Embryonic facial prominence (tissue), 1 donor: ENCODE results near the gene ANKRD44.

ENCODE experiments used
- DNase-seq: peaks from one replicate; pipeline ENCODE4 v3.0.0-alpha.2; 2016; ENCODE audit errors: extremely low spot score

ANKRD44 gene

DNA sequence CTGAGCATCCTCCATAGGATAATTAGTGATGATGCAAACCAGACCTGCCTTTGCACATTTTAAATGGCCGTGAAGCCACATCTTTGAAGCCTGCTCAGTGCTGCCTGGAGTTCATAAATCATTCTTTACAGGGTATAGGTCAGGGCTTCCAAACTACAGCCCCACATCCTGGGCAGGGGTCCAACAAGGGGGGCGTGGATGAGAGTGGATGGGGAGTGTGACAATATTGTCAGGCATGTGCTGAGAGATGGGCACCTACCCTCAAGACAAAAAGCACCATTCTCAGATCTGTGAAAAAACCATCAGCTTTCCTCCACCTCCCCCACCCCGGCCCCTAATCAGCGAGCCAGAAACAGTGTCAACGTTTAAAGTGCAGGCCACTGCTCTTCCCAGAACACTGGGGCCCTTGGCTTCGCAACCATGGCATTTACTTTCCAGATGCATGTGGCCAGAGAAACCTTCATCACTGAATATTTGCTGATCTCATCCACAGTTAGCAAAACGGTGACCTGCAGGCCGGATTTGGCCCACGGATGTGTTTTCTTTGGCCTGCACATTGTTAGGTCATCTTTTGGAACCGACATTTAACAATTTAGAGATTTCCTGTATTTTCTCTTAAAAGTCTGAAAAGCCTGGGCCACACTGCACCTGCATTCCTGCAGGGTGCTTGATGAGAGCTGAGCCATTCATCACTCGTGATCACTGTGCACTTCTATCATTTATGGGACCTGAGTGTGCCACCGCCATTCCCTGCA lies 130.7 kb downstream of the ANKRD44 start:
- no peak for DNase-seq

DNA sequence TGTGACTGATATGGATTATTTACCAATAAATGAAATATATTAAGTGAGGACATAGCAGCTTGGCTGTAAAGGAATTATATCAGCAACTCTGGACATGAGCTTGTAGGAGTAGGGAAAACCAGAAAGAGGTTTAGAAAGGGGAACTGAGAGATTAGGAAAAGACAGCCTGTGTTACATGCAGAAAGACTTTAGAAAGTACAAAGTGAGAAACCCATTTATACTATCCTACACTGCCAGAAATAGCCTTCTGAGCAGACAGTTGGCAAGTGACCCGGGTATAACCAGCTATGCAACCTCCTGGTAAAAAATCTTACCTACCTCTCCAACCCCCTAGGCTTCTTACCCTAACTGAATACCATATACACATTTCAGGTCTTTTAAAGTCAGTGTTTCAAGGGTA lies 134.1 kb downstream of the ANKRD44 start:
- DNase-seq = no peak

DNA sequence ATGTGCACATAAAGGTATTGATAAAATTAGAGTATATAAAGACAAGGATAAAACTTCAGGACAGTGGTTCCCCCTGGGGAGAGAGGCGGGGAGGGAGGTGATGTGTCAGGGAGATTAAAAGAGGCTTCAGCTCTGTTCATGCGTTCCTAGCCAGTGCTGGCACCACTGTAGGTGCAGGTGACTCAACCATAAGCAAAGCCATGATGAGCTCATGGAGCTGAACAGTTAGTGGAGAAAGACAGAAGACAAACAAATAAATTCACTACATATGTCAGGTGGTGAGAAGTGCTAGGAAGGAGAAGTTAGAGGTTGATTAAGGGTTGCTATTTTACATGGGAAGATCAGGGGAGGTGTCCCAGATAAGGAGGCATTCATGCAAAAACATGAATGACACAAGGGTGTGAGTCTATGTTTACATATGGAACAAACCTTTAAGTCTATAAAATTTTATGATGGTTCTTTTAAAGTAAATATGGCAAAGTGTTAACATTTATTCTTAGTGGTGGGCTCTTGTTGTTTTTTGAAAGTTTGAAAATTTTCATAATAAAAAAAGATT lies 136.0 kb downstream of the ANKRD44 start:
- no peak for DNase-seq

DNA sequence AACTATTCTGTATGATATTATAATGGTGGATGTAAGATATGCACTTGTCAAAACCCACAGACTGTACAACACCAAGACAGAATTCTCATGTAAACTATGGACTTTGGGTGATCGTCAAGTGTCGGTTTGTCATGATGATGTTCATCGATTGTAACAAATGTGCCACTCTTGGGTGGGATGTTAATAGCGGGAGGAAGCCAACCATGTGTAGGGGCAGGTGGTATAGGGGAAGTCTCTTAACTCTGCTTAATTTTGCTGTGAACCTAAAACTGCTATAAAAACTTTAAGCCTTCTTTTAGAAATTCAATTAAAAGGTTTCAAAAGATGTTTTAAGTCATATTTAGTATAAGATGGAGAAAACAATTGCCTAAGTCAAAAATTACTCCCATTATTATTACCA lies 139.0 kb downstream of the ANKRD44 start:
- DNase-seq = no peak

DNA sequence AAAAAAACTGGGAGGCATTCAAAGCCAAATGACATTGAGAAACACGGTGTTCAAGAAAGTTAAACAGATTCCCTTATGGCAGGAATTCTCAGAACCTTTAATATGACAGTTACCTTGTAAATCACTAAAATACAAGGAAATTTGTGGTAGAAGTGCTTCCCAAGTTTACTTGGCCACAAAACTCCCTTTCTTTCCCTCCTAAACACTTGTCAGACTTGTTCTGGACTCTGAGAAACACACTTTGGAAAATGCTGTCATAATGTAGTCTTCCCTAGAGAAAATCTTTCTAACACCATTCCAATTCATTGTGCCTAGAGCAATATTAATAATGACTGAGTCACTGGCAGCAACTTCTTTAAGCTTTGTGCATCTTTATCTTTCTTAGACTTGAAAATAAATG lies 140.4 kb downstream of the ANKRD44 start:
- DNase-seq = no peak

DNA sequence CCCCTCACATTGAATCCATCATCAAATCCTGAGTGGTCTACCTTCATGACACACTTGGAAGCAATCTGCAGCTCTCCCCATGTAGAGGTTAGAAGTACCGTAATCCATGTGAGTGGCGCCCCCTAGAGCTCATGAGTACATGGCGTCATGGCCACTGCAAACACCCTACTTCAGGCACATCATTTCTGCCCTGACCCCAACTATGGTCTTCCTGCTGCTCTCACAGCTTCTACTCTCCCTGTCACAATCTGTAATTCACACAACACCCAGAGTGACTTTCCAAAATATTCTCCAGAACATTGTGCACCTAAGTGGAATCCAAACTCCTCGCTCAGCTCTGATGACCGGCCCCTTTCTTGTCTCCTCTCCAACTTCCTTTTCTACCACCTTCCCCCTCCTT lies 141.9 kb downstream of the ANKRD44 start:
- DNase-seq = no peak

DNA sequence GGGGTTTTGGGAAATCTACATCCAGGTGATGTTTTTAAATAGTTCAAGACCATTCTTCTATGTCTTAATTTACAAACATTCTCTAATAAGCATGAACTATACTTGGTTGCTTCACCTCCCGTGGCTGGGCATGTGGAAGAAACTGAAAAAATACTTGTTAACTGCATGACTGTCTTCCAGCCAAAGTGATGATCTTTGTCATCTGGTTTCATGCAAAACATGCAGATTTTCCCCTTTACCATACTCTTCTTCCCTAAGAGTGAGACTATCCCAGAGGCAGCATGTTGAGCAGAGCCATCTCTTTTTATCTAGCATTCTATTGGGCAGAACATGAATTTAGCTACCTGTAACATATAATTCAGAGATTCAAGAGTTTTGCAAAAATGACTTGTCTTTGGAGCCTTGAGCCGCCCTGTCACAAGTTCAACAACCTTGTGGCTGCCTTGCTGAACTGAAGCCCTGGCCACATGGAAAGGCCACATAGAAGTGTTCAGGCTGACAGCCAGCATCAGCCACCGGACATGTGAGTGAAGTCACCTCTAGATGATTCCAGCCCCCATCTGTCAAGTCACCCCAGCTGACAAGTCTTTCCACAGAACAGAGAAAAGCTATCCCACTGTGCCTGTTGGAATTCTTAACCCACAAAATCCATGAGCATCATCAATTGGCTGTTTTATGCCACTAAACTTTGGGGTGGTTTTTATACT lies 142.8 kb downstream of the ANKRD44 start:
- DNase-seq = no peak

DNA sequence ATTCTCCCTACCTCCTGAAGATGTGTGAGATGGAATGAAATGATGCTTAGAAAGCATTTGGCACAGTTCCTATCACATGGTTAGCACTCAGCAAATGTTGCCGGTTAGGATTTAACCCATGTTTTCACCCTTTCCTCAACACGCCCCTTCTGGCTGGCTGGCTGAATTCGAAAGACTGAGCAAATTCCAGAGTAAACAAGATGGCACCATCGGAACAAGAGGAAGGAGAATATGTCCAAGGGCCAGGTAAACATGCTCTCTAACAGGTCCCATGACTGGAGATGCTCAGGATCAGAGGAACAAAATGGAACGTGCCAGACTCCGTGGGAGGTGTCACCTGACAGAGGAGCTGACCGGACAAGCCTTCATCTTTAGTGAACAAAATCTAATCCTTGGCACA lies 145.6 kb downstream of the ANKRD44 start:
- no peak for DNase-seq

DNA sequence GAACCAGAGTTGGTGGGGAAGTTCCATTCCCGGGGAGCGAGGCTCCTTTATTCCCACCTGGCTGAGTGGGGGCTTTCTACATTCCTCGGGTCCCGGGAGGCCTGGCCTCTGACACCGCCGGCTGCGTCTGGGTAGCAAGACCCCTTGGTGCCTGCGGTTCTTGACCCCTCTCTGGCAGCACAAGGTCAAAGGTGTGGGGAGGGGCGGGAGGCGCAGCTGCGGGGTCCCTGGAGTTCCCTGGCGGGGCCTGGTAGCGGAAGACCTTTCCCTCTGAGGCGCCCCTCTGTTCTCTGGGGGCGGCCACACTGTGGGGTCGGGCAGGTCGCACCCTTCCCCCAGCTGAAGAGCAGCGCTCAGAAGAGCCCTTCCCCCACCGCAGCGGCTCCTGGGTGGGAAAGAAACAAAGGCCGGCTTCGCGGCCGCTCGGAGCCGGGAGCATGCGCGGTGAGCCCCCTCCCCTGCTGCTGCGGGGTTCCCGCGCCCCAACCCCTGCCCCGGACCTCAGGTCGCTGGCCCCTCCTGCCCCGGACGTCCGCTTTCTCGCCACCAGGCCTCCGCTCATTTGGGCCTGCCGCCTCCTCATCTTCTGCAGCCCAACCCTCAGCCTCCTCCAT lies 146.3 kb downstream of the ANKRD44 start:
- no peak for DNase-seq

DNA sequence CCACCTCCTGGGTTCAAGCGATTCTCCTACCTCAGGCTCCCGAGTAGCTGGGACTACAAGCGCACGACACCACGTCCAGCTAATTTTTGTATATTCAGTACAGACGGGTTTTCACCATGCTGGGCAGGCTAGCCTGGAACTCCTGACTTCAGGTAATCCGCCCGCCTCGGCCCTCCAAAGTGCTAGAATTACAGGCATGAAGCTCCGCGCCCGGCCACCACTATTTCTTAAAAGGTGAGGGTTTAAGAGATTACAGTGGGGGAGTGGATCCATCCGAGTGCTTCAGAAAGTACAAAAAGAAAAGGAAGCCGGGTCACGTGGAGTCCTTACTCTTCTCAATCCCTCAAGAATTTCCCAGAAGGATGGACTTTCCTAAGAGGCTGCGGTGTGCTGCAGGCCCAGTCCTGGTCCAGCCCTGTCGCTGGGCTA lies 146.9 kb downstream of the ANKRD44 start:
- no peak for DNase-seq

DNA sequence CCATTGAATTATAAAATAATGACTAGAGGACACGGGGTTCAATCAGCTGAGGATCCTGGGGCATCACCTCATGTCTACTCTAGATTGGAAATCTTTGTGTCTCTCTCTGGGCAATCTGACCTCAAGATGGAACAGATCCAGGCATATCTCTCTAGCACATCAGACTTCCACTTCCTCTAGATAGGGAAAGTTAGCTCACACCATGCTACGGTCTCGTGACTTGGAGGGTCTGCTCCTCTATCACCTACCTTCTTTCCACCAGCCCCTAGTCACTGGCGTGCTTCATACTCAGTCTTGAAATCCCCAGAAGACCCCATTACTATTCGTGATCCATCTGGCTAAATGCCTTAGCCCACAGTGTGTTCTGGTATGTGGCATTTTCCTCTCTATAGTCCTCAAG lies 148.8 kb downstream of the ANKRD44 start:
- DNase-seq = no peak

DNA sequence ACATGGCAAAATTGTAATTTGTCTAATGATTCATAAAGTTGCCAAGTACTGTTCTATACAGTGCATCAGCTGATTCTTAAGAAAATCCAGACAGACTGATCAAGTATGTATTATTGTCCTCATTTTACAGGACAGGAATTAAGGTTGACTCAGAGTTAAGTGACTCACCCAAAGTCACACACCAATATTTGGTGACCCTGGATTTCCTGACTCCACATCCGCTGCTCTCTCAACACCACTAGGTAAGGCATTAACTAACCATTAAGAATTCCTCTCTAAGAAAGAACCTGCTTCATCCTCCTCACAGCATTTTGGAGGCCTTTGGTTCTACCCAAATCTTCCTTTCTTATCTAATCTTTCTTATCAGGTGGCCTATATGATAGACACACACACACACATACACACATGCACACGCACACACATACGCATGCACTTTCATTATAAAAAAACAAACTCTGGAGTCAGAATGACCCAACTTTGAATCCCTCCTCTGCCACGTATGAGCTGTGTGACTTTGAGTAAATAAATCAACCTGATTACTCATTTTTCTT lies 150.8 kb downstream of the ANKRD44 start:
- no peak for DNase-seq

DNA sequence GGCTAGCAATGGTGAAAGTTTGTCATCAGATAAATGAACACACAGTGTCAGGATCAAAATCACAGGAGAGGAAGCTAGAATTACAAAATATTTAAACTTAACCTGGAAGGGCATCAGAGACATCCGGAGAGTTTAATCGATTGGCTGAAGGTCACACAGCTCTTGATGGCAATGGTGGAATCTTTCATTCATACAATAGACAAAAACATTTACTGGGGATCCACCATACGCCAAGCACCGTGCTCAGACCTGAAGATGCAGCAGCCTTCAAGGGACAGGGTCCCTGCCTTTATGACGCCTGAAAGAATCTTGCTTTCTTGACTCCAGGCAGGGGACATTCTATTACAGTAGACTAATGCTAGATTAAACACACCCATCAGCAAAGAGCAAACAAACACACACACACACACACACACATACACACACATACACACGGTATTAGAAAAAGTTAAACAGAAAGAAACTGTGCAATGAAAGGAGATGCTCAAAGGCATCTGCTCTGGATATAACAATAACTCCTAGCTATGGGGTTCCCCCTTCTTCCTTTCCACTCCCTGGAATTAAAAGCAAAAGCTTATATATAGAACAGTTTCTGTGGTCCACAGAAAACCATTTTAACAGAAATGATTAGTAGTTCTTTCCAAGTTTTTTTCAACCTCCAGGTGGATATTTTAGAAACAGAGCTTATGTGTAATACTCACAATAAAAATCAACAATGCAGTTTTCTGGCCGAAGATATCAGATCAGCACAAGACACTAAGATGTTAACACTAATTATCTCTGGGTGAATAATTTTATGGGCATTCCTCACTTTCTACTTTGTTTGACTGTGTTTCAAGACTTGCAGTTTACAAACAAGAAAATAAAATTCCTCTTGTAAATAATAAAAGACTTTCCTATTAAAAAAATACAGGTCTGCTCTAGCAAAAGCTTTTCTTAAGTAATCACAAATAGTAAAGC lies 151.7 kb downstream of the ANKRD44 start:
- no peak for DNase-seq

DNA sequence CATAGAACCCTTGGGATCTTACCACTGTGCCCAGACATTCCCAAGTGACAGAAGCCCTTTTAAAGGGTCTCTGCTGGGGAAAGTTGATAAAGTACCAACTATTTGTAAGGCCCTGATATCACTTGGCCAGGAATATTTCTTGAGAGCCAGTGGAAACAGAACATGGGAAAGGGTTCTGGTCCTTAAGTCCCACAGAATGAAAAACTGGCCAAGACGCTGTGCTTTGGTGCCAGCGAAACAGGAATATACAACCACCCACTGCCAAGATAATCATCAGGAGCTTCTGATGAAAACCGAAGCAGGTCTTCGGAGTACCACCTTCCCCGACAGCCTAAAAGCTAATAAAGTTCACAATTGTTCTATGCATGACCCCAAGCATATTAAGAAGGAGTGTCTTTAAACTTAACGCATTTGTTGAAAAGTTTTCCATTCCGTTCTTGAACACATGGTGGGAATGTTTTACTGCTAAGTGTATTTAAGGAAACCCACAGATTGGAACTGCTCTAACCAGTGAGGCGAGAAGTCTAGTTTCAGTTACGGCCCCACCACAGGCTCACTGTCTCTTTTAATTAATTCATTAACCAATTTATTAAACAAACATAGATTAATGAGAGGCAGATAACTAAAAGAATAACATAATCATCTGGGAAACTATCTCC lies 152.6 kb downstream of the ANKRD44 start:
- DNase-seq = no peak

DNA sequence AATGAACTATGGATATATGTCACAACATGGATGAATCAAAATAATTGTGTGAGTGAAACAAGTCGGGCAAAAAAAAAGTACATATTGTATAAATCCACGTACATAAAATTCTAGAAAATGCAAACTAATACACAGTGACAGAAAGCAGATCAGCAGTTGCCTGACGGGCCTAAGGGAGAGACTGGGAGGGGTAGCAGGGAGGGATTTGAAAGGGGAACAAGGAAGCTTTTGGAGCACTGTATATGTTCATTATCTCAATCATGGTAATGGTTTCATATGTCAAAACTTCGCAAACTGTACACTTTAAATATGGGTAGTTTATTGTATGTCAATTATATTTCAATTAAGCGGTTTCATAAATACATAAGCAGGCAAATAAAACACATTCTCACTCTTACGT lies 153.8 kb downstream of the ANKRD44 start:
- no peak for DNase-seq

DNA sequence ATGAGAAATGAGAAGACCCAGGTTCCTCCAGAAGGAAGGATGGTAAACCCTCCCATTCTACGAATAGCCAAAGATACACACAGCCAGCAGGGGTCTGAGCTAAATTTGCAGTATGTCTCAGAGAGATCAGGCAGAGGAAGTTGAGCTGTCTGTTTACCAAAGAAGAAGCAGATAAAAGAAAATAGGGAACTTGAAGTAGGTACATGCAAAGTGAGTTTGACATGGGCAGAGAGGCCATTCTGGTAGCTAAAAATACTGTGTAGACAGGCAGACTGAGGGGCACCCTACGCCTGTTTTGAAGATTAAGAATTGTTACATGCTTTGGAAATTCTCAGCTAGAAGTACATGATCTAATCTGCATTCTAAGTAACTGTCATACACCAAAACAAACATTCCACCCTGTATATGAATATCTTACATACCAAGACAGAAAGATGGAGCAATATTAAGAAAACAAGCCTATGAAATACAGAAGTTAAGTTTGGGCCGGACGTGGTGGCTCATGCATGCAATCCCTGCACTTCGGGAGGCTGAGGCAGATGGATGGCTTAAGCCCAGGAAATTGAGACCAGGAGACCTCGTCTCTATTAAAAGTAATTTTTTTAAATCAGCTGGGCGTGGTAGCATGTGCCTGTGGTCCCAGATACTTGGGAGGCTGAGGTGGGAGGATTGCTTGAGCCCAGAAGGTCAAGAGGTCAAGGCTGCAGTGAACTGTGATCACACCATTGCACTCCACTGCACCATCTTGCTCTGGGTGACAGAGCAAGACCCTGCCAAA lies 157.9 kb downstream of the ANKRD44 start:
- DNase-seq = no peak

DNA sequence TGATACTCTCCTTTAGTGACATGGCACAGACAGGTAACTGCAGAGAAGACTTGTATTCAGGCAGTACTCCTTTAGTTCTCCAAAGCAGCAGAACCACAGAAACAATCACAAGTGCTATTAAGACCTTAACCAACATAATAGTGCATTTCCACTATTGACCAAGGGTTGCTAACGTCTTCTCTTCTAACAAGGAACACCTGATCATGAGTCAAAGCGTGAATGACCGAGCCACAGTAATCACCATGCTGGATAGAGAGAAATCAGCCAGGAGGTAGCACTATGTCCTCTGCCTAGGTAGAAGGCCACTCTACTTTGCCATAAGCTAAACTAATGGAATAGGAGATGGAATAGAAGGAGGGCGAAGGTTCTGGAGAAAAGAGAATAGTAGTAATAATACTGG lies 161.0 kb downstream of the ANKRD44 start:
- DNase-seq = no peak

DNA sequence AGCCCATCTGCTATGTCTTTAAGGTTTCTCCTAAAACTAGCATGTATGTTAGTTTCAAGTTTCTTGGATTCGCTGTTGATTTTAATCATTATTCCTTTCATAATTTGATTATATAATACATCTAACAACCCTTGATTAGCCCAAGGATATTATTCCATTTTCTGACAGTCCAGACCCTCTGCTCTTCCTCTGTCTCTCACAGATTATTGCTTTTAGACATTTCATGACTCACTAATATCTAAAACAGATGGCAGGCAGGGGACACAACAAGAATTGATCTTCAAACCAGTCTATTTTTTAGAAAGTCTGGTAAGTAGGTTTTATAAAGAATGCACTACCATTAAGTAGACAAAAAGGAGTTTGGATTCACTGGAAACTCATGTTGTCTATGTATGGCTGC lies 162.2 kb downstream of the ANKRD44 start:
- DNase-seq = no peak

DNA sequence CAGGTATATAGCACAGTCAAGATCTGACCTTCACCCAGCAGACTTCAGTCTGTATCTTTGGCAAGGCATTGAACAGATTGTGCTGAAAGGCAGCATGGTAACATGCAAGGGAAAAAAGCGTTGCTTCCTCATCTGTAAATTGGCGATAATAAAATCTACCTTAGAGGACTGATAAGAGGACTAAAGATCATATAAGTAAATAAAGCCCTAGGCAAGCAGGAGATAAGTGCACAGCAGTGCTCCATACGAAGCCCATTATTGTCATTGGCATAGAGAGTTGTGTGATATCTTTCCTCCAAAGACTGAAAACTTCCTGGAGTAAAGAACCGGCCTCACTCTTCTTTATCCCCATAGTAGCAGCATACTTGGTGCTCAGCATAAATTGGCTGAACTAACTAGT lies 162.6 kb downstream of the ANKRD44 start:
- no peak for DNase-seq

DNA sequence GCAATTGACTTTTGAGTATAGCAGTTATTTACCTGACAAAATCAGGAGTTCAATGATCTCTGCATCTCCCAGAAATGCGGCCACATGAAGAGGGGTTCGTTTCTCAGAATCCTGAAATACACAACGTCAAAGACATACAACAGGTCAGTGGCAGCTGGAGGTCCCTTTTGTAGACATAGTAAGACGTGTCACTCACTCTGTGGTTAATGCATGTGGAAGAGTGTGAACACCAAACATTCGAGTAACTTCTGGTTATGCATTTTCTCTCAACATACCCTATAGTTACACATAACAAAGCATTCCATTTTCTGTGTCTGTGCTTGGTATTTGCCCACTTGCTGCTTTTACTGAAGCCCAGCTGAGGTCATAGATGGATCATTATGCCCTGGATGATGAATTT lies 163.6 kb downstream of the ANKRD44 start:
- no peak for DNase-seq
